ENCODE measurements around the gene TPST2.
"Not testable (repeated sequence)": the region's sequence is repeated elsewhere in the genome, so short reads cannot be mapped to it uniquely, and the experiment has no call there.

TPST2 gene

GRCh38 chr22:26617271-26618199 is 27.6 kb upstream of the TPST2 start, which contains the start of gene CRYBB1:
Gene CRYBB1, minus strand, starts transcription at chr22:26618027. Its CDS starts 1,708 bp downstream, at chr22:26616319.
- no peak for DNase-seq (ENCODE audit: low read depth)
- H3K4me3 ChIP-seq (ENCODE audit: low read depth, low read length): no peak within 1 kb of the TSS
- TF ChIP-seq, protein P1, sequence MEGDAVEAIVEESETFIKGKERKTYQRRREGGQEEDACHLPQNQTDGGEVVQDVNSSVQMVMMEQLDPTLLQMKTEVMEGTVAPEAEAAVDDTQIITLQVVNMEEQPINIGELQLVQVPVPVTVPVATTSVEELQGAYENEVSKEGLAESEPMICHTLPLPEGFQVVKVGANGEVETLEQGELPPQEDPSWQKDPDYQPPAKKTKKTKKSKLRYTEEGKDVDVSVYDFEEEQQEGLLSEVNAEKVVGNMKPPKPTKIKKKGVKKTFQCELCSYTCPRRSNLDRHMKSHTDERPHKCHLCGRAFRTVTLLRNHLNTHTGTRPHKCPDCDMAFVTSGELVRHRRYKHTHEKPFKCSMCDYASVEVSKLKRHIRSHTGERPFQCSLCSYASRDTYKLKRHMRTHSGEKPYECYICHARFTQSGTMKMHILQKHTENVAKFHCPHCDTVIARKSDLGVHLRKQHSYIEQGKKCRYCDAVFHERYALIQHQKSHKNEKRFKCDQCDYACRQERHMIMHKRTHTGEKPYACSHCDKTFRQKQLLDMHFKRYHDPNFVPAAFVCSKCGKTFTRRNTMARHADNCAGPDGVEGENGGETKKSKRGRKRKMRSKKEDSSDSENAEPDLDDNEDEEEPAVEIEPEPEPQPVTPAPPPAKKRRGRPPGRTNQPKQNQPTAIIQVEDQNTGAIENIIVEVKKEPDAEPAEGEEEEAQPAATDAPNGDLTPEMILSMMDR (IDR thresholded peaks at IDR 0.05; ENCODE audit: low read depth, low read length, missing control alignments): no peak

- TF ChIP-seq, protein P1 (IDR thresholded peaks at IDR 0.05; ENCODE audit: low read depth, low read length, missing control alignments): no peak
- DNase-seq (ENCODE audit: low read depth): no peak
- H3K4me3 ChIP-seq (ENCODE audit: low read depth, low read length): no peak overlapping the region
These were observed 26.7 kb upstream of the TPST2 start for GRCh38 chr22:26616650-26617049.

DNA sequence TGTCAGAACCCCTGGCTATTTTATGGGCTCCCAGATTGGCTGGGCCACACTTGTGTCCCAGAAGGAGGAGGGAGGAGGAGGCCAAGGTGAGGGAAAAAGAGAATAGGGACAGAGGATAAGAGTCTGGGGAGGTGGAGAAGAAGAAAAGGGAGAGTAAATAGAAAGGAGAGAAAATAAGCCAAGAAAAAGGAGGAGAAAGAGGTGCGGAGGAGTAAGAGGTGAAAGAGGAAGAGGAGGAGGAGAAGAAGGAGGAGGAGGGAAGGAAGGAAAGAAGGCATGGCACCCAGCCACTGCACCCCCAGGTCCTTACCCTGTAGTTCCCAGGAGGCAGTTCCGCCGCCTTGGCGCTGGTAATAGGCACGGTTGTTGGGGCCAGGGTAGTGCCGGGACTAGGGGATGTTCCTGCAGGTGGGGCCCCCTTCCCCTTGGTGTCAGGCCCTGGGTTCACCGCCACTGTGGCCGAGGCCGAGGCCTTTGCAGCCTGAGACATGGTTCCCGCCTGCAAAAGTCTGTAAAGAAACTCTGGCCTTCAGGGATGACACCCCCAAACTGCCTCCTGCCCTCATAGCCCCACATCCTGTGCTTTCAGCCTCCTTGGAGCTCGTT is 26.0 kb upstream of the TPST2 start:
- no peak overlapping the region for H3K4me3 ChIP-seq (ENCODE audit: low read depth, low read length)
- no peak for DNase-seq (ENCODE audit: low read depth)
- TF ChIP-seq, protein P1 (IDR thresholded peaks at IDR 0.05; ENCODE audit: low read depth, low read length, missing control alignments): no peak

GRCh38 chr22:26615149-26615548 is 25.2 kb upstream of the TPST2 start:
- TF ChIP-seq, protein P1 (IDR thresholded peaks at IDR 0.05; ENCODE audit: low read depth, low read length, missing control alignments): no peak
- DNase-seq (ENCODE audit: low read depth): peak; percentile 64
- H3K4me3 ChIP-seq (ENCODE audit: low read depth, low read length): no peak overlapping the region

DNA sequence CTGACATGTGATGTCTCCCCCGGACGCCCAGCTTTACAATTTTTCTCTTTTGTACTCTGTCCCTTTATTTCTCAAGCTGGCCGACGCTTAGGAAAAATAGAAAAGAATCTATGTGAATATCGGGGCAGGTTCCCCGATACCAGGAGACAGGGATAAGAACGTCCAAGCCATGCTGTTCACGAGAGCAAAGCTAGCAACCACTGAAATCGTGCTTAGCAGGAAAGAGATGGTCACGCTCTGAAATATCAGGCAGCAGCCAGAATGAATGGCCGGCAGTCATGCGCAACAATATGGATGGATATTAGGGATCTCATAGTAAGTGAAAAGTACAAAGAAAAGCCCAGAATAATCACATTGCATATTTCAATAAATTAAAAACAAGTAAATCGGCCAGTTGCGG is 24.4 kb upstream of the TPST2 start:
- DNase-seq (ENCODE audit: low read depth): no peak
- H3K4me3 ChIP-seq (ENCODE audit: low read depth, low read length): no peak overlapping the region
- TF ChIP-seq, protein P1 (IDR thresholded peaks at IDR 0.05; ENCODE audit: low read depth, low read length, missing control alignments): no peak

DNA sequence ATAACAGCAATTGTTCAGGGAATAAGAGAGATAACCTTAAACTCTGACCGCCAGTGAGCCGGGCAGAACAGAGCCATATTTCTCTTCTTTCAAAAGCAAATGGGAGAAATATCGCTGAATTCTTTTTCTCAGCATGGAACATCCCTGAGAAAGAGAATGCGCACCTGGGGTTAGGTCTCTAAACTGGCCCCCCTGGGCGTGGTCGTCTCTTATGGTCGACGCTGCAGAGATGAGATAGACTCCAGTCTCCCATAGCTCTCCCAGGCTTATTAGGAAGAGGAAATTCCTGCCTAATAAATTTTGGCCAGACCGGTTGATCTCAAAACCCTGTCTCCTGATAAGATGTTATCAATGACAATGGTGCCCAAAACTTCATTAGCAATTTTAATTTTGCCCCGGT is 23.8 kb upstream of the TPST2 start:
- not testable (repeated sequence) for DNase-seq (ENCODE audit: low read depth); H3K4me3 ChIP-seq (ENCODE audit: low read depth, low read length)

- DNase-seq (ENCODE audit: low read depth): no peak
- H3K4me3 ChIP-seq (ENCODE audit: low read depth, low read length): no peak overlapping the region
- TF ChIP-seq, protein P1 (IDR thresholded peaks at IDR 0.05; ENCODE audit: low read depth, low read length, missing control alignments): no peak
These were observed 22.7 kb upstream of the TPST2 start for GRCh38 chr22:26612652-26613051.
